ENCODE results near the gene IKBKE.

Gene IKBKE

GRCh38 chr1:206471415-206471801 lies 1.1 kb downstream of the IKBKE start:
- CTCF ChIA-PET, result interaction anchor here (0.8 to 5.4 kb wide), 10 partner anchors 10 to 193 kb away, joined by 3 to 83 read pairs (median 4); partner anchors contain the start of gene RASSF5
- DNase-seq (ENCODE audit: low read depth, low spot score), result no peak
- H3K4me3 ChIP-seq (ENCODE audit: low read depth, low read length), result peak overlapping the region; percentile 93
- TF ChIP-seq CTCF (IDR thresholded peaks at IDR 0.05; ENCODE audit: insufficient read depth, low read length, missing control alignments), result no peak
- POLR2A ChIA-PET, result no interaction called here

DNA sequence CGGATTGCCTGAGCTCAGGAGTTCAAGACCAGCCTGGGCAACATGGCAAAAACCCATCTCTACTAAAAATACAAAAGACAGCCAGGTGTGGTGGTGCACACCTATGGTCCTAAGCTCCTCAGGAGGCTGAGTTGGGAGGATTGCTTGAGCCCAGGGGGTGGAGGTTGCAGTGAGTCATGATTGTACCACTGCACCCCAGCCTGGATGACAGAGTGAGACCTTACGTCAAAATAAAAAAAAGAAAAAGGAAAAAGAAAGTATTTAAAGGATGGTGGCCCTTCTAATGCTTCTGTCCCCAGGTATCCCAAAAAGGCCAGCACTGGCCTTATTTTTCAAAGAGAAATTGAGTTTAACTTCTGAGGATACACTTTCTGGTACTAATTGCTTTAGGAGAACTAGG lies 1.7 kb downstream of the IKBKE start:
- POLR2A ChIA-PET, result no interaction called here
- no peak overlapping the region for H3K4me3 ChIP-seq (ENCODE audit: low read depth, low read length)

DNA sequence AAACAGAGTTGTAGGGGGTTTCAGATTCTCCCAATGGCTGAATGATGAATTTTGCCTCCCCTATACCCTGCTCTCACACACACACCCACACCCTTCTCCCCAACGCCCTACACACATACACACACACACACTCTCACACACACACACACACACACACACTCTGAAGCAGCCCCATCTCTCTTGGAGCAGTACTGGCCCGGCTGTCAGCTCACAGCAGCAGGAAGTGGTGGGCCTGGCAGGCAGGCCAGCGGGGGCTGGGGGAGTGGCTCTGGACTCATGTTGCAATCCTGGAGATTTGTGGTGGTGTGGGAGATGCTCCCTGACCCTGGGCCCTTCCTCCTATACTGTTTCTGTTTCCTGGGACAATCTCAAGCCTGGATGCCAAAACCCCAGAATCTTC lies 2.2 kb downstream of the IKBKE start:
- ChIA-PET POLR2A (no interaction called here), CTCF (interaction anchor here (0.7 to 5.4 kb wide), 6 partner anchors 8 to 110 kb away, joined by 3 to 83 read pairs (median 14); no protein-coding TSS in a partner anchor)
- H3K4me3 ChIP-seq (ENCODE audit: low read depth, low read length), result peak overlapping the region; percentile 32
- DNase-seq (ENCODE audit: low read depth, low spot score), result no peak
- no peak for TF ChIP-seq CTCF (IDR thresholded peaks at IDR 0.05; ENCODE audit: insufficient read depth, low read length, missing control alignments)

More for the DNA sequence above, 1.7 kb downstream of the IKBKE start:
- CTCF ChIA-PET, result interaction anchor here (0.7 to 5.4 kb wide), 7 partner anchors 9 to 192 kb away, joined by 3 to 83 read pairs (median 8); partner anchors contain the start of gene RASSF5
- no peak for TF ChIP-seq CTCF (IDR thresholded peaks at IDR 0.05; ENCODE audit: insufficient read depth, low read length, missing control alignments)
- no peak for DNase-seq (ENCODE audit: low read depth, low spot score)

DNA sequence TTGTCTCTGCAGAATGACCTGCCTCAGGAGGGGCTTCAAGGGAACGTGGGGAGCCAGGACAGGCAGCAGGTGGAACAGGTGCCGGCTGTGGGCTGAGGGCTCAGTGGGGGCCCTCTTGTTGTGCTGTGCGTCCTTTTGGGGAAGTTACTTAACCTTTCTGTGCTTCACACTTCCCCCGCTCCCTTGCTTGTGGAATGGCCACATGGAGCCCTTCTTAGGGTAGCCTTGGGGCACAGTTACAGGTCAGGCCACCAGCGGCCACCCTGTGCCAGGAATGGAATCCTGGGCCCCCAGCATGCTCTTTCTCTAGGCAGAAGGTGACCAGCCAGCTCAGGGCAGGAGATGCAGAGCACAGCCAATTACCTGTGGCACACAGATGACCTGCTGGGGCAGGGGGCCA lies 2.6 kb downstream of the IKBKE start:
- H3K4me3 ChIP-seq (ENCODE audit: low read depth, low read length), result peak overlapping the region; percentile 8; the same call in 1 of the 2 replicates
- POLR2A ChIA-PET, result no interaction called here
- CTCF ChIA-PET, result interaction anchor here (0.9 to 5.4 kb wide), 4 partner anchors 8 to 17 kb away, joined by 3 to 79 read pairs (median 14); no protein-coding TSS in a partner anchor
- no peak for TF ChIP-seq CTCF (IDR thresholded peaks at IDR 0.05; ENCODE audit: insufficient read depth, low read length, missing control alignments)
- DNase-seq (ENCODE audit: low read depth, low spot score), result no peak

DNA sequence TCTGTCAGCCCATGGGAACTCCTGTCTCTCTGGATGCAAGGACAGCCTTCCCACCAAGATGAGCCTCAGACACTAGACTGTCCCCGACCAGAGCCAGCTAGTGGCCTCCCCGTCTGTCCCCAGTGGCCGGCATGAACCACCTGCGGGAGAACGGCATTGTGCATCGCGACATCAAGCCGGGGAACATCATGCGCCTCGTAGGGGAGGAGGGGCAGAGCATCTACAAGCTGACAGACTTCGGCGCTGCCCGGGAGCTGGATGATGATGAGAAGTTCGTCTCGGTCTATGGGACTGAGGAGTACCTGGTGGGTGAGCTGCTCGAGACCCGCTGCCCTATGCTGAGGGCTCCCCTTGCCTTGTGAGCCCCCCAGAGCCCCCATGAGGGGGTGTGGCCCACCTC lies 5.8 kb downstream of the IKBKE start:
- no peak for DNase-seq (ENCODE audit: low read depth, low spot score)
- CTCF ChIA-PET, result interaction anchor here (0.8 to 10.3 kb wide), 3 partner anchors 12 to 92 kb away, joined by 3 to 185 read pairs (median 92); no protein-coding TSS in a partner anchor
- POLR2A ChIA-PET, result no interaction called here
- TF ChIP-seq CTCF (IDR thresholded peaks at IDR 0.05; ENCODE audit: insufficient read depth, low read length, missing control alignments), result no peak
- no peak overlapping the region for H3K4me3 ChIP-seq (ENCODE audit: low read depth, low read length)

GRCh38 chr1:206476591-206476990 lies 6.3 kb downstream of the IKBKE start:
- no peak for DNase-seq (ENCODE audit: low read depth, low spot score)
- no peak overlapping the region for H3K4me3 ChIP-seq (ENCODE audit: low read depth, low read length)
- POLR2A ChIA-PET, result no interaction called here
- CTCF ChIA-PET, result interaction anchor here (0.7 to 10.3 kb wide), 6 partner anchors 12 to 109 kb away, joined by 3 to 185 read pairs (median 41); no protein-coding TSS in a partner anchor
- TF ChIP-seq CTCF (IDR thresholded peaks at IDR 0.05; ENCODE audit: insufficient read depth, low read length, missing control alignments), result no peak

Data from AG04449 (cell line).